Skeletal muscle satellite cell (primary cell): ENCODE data around the gene MATCAP1.

ENCODE experiments used
- H3K27me3 ChIP-seq: 2 replicates; pipeline ENCODE4 v1.7.0; 2013; ENCODE audit warnings: low read length; ENCODE audit not compliant: control insufficient read depth, insufficient read depth
- H3K36me3 ChIP-seq: 2 replicates; pipeline ENCODE4 v1.7.0; 2013; ENCODE audit warnings: mild to moderate bottlenecking, control low read depth, low read length; ENCODE audit not compliant: insufficient read depth
- H3K4me1 ChIP-seq: 2 replicates; pipeline ENCODE4 v1.7.0; 2013; ENCODE audit warnings: low read length; ENCODE audit not compliant: control insufficient read depth, insufficient read depth
- H3K4me2 ChIP-seq: 2 replicates; pipeline ENCODE4 v1.7.0; 2013; ENCODE audit warnings: mild to moderate bottlenecking, low read length
- H3K4me3 ChIP-seq: 2 replicates; pipeline ENCODE4 v1.7.0; 2013; ENCODE audit warnings: low read length
- H3K9ac ChIP-seq: 2 replicates; pipeline ENCODE4 v1.7.0; 2013; ENCODE audit warnings: mild to moderate bottlenecking, low read depth, low read length, moderate library complexity
- H3K9me3 ChIP-seq: replicated peaks from 2 replicates; pipeline ENCODE4 v1.7.0; 2013; ENCODE audit warnings: mild to moderate bottlenecking, control low read depth, low read length
- small RNA-seq: library from RNA; depleted of rRNA; stranded (forward); fragments of <200 nt; gene quantifications from one replicate; pipeline ENCODE3, GENCODE V24; 2012

MATCAP1 gene

GRCh38 chr16:67128417-67128816 lies 55.3 kb downstream of the MATCAP1 start:
- Histone ChIP-seq H3K9me3 (no peaks in the 10 kb centered on the region), H3K9ac (no peak overlapping the region), H3K4me1 (no peaks in the 10 kb centered on the region), H3K36me3 (peaks cover 29% of the 10 kb centered on the region), H3K4me3 (no peak overlapping the region), H3K4me2 (no peak overlapping the region), H3K27me3 (no peaks in the 10 kb centered on the region)

Small RNA genes lying within 50 kb of the gene (small RNA-seq; reads per million reads assigned to genes)
- gene MIR328 = 1.1 reads per million, percentile 38 among the genes with 10 or more reads in this experiment
